Right cardiac atrium (tissue), 5 donors: ENCODE data around the gene AGPS. TPM values are rescaled to one million over a fixed set of nuclear protein-coding genes. Genes with fewer than 3 reads are reported as not detected.

ENCODE experiments used
- ATAC-seq, 2 donors: fragments of 200-7000 bp; cut with Tn5 transposase; one replicate each; pipeline versions ENCODE4 v1.8.0 to v1.9.1; 2020; ENCODE audit warnings: moderate library complexity in 2 of 2, mild to moderate bottlenecking in 1 of 2
- DNase-seq, 3 donors: peaks; one replicate each; pipeline ENCODE4 v3.0.0-alpha.2; 2020
- H3K27ac ChIP-seq: one replicate; pipeline ENCODE4 v1.5.1; 2013; ENCODE audit warnings: mild to moderate bottlenecking, low read length, control low read depth, moderate library complexity
- H3K27me3 ChIP-seq: one replicate; pipeline ENCODE4 v1.6.1; 2013; ENCODE audit not compliant: control insufficient read depth, insufficient read depth
- H3K4me1 ChIP-seq: one replicate; pipeline ENCODE4 v1.6.1; 2013; ENCODE audit warnings: low read length; ENCODE audit not compliant: control insufficient read depth, insufficient read depth
- H3K4me3 ChIP-seq: one replicate; pipeline ENCODE4 v1.5.1; 2013; ENCODE audit warnings: low read length, control low read depth
- H3K9me3 ChIP-seq: one replicate; pipeline ENCODE4 v1.6.1; 2013; ENCODE audit warnings: low read length; ENCODE audit not compliant: control insufficient read depth
- WGBS: extraction: QIAGEN DNeasy Blood & Tissue Kit; methylation state at CpG from one replicate; pipeline ENCODE4 v1.1.7; 2013; 5-methylcytosine and 5-hydroxymethylcytosine counted together
- intact Hi-C, 4 donors: fragments of 100-400 bp; cut with DNase I; formaldehyde crosslinking; loops; one replicate each; pipeline versions ENCODE4 v1.11.0 to v1.14.0; 2022 to 2023
- polyA plus RNA-seq: library from polyadenylated mRNA; stranded (reverse); fragments of 200-250 nt; gene quantifications from one replicate; pipeline ENCODE4 v1.2.3, GENCODE V29; 2013
- total RNA-seq, 4 donors: library from RNA; stranded (reverse); fragmentation: NEBNext Ultra II Directional; extraction: Animal tissue kit (Norgen Biotek cat#: 25700); gene quantifications; one replicate each; pipeline ENCODE4 v1.2.1, GENCODE V29; 2021
- donor health status: healthy with polysubstance abuse.
- donor health status: DM: no; HTN: yes; CAD: no.
- donor health status: DM: no; HTN: no; CAD: no.
- donor health status: DM: no; HTN: yes; CAD: no; lungs with severe emphysema.
- donor health status: DM: yes; HTN: yes; CAD: no.

The AGPS gene
- total and polyA plus RNA-seq, 5 donors = 4.7 to 26.0 (median 23.9) TPM

- ATAC-seq (no peak), DNase-seq (peak; percentile 35 to 79 (median 78))
- Histone ChIP-seq H3K4me3 (peak overlapping the region; percentile 81), H3K27me3 (no peaks in the 10 kb centered on the region), H3K27ac (peak overlapping the region; percentile 10), H3K9me3 (no peaks in the 10 kb centered on the region), H3K4me1 (peaks cover 3% of the 10 kb centered on the region)
- intact Hi-C loops = no loop called here
- WGBS = 57% methylated on average over 13 of the region's 13 CpGs
Observed at GRCh38 chr2:177551989-177552421, 159.4 kb downstream of the AGPS start.

DNA sequence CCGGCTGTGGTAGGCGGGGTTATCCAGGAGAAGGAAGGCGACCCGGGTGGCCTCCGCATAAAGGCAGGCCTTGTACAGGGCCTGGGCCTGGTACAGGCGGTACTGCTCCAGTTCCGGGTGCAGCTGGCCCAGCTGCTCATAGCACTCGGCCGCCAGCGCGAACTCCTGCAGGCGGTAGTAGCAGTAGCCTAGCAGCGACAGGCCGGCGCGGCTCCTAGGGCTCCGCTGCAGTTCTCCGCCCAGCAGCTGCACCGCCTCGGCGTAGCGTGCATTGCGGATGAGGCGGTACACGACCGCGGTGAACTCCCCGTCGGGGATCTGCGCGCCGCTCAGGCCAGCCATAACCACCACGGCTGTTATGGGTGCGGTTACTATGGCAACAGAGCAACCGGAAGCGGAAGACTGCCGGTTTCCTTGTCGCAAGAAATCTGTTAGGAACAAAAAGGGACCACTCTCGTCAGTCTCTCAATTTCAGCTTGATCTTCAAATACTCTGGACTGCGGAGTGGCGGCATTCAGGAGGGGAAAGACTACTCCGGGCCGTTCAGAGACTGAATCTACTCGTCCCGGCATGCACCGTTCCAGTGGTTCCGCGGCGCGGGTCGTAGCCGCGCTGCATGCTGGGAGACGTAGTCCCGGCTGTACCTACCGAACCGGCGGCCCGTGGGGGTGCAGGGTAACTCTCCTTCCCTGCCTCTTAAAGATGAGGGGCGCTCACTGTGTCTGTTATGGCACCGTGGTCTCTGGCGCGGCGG, 160.0 kb downstream of the AGPS start:
- peak; percentile 99 for ATAC-seq
- Histone ChIP-seq H3K27ac (peak overlapping the region; percentile 92), H3K9me3 (no peaks in the 10 kb centered on the region), H3K27me3 (no peaks in the 10 kb centered on the region), H3K4me3 (peak overlapping the region; percentile 81), H3K4me1 (peaks cover 3% of the 10 kb centered on the region)
- DNase-seq = peak; percentile 88 to 95 (median 94)
- under 1% methylated on average over 64 of the region's 64 CpGs for WGBS
- intact Hi-C loops = no loop called here

DNA sequence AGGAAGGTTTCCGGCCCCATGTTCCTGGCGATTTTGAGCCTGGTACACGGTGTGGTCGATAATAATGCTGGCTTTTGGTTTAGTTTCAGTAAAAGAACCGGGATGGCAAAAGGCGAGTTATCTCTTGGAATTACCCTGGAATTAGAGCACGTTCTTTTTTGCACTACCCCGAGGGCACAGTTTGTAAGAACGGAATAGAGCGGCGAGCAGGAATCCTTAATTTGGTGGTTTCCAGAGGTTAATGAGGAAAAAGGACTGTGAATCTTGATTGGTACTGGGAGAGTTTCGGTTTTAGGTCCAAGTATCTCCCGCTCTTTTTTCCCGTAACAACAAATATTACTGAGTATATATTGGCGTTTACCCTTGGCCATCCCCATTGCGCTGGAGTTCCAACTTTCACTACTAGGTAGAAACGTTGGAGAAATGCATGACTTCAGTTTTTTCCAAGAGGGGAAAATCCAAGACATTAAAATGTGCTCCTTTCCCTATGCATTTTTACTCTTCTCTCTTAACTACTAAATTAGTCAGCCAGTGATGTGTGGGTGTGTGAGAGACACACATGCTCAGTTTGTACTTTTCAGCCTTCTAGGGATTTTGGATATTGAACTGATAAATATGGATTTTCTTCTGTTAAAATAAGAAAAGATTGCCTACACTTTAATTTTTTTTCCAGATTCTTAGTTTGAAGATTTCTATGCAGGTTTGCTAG, 160.8 kb downstream of the AGPS start:
- 4% methylated on average over 17 of the region's 17 CpGs for WGBS
- Histone ChIP-seq H3K4me1 (peaks cover 3% of the 10 kb centered on the region), H3K27ac (peak overlapping the region; percentile 92), H3K27me3 (no peaks in the 10 kb centered on the region), H3K4me3 (peak overlapping the region; percentile 81), H3K9me3 (no peaks in the 10 kb centered on the region)
- no peak for DNase-seq
- ATAC-seq = peak; percentile 11 to 22
- intact Hi-C loops = no loop called here

DNA sequence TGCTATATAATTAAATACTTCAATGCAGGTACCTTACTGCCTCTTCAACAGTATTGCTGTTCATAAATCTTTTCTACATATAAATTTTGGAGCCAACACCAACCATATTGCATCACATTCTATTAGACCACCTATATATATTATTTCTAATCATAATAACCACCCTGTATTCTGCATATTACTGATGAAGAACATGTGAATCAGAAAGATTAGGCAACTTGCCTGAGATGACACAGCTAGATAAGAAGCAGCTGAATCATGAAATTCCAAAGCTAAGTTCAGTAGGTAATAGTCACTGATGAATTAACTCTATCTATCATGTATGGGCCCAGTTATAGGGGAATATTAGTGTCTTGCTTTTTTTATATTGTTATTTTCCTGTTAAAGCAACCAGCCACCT, 161.8 kb downstream of the AGPS start:
- Histone ChIP-seq H3K9me3 (no peaks in the 10 kb centered on the region), H3K27me3 (no peaks in the 10 kb centered on the region), H3K4me3 (no peak overlapping the region), H3K4me1 (peaks cover 3% of the 10 kb centered on the region), H3K27ac (no peak overlapping the region)
- ATAC-seq (no peak), DNase-seq (no peak)
- intact Hi-C loops = no loop called here

GRCh38 chr2:177556153-177556552, 163.6 kb downstream of the AGPS start:
- no peaks in the 10 kb centered on the region for H3K9me3 ChIP-seq
- DNase-seq (no peak), ATAC-seq (no peak)
- peaks cover 3% of the 10 kb centered on the region for H3K4me1 ChIP-seq
- WGBS = 74% methylated on average over 2 of the region's 2 CpGs
- H3K27ac ChIP-seq = no peak overlapping the region
- no peak overlapping the region for H3K4me3 ChIP-seq
- intact Hi-C loops = no loop called here
- H3K27me3 ChIP-seq = no peaks in the 10 kb centered on the region

DNA sequence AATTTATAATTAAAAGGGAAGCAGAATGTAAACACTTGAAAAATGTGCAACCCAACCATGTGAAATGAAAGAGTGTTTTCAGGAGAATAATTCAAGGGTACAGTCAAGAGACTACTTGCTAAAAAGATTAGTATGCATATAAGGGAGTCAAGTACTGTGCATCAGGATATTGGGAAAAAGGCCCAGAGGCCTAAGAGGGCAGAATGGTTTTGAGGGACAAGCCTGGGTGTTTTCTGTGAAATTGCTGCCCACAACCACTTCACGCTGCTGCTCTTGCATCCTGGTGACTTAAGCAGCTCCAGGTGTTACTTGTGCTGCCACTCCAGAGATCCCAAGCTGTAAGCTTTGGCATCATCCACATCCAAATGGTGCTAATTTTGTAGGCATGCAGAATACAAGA, 165.2 kb downstream of the AGPS start:
- no peaks in the 10 kb centered on the region for H3K4me1 ChIP-seq
- no peaks in the 10 kb centered on the region for H3K27me3 ChIP-seq
- H3K4me3 ChIP-seq = no peak overlapping the region
- intact Hi-C loops = no loop called here
- no peaks in the 10 kb centered on the region for H3K9me3 ChIP-seq
- 98% methylated on average over 1 of the region's 1 CpG for WGBS
- no peak overlapping the region for H3K27ac ChIP-seq
- no peak for ATAC-seq
- DNase-seq = no peak

GRCh38 chr2:177559638-177560037, 167.1 kb downstream of the AGPS start:
- Histone ChIP-seq H3K27ac (no peak overlapping the region), H3K4me3 (no peak overlapping the region), H3K4me1 (no peaks in the 10 kb centered on the region), H3K9me3 (no peaks in the 10 kb centered on the region), H3K27me3 (no peaks in the 10 kb centered on the region)
- DNase-seq (no peak), ATAC-seq (no peak)
- 99% methylated on average over 2 of the region's 2 CpGs for WGBS
- intact Hi-C loops = no loop called here

- H3K4me1 ChIP-seq = no peaks in the 10 kb centered on the region
- intact Hi-C loops = no loop called here
- H3K4me3 ChIP-seq = no peak overlapping the region
- H3K9me3 ChIP-seq = no peaks in the 10 kb centered on the region
- DNase-seq (no peak), ATAC-seq (no peak)
- WGBS = 56% methylated on average over 1 of the region's 1 CpG
- no peaks in the 10 kb centered on the region for H3K27me3 ChIP-seq
- H3K27ac ChIP-seq = no peak overlapping the region
Observed at GRCh38 chr2:177568390-177568789, 175.8 kb downstream of the AGPS start.

- no peak overlapping the region for H3K27ac ChIP-seq
- H3K4me3 ChIP-seq = no peak overlapping the region
- H3K27me3 ChIP-seq = no peaks in the 10 kb centered on the region
- DNase-seq (no peak), ATAC-seq (no peak)
- H3K9me3 ChIP-seq = no peaks in the 10 kb centered on the region
- intact Hi-C loops = no loop called here
- 95% methylated on average over 5 of the region's 5 CpGs for WGBS
- H3K4me1 ChIP-seq = no peaks in the 10 kb centered on the region
Observed at GRCh38 chr2:177568893-177569292, 176.3 kb downstream of the AGPS start.

DNA sequence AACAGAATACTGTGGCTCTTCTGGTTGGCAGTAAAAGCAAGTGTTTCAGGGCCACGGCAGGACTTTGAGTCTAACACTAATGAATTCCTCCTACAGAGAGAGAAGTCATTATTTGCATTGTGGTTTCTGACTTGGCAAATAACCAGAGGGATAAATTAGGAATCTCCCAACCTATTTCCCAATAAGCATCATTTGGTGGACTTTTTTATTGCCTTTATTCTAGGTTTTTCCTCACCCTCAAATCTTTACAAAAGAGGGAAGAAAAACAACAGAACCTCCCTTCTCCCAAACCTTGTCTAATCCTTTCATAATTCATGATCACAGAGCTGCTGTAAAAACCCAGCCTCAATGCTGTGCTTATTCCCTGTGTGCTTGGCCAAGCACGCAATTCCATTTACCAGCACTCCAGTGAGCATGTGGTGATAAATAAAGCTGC, 179.7 kb downstream of the AGPS start:
- DNase-seq (no peak), ATAC-seq (no peak)
- no peaks in the 10 kb centered on the region for H3K4me1 ChIP-seq
- no peak overlapping the region for H3K27ac ChIP-seq
- no peaks in the 10 kb centered on the region for H3K9me3 ChIP-seq
- WGBS = 84% methylated on average over 2 of the region's 2 CpGs
- H3K27me3 ChIP-seq = no peaks in the 10 kb centered on the region
- no peak overlapping the region for H3K4me3 ChIP-seq
- intact Hi-C loops = no loop called here

DNA sequence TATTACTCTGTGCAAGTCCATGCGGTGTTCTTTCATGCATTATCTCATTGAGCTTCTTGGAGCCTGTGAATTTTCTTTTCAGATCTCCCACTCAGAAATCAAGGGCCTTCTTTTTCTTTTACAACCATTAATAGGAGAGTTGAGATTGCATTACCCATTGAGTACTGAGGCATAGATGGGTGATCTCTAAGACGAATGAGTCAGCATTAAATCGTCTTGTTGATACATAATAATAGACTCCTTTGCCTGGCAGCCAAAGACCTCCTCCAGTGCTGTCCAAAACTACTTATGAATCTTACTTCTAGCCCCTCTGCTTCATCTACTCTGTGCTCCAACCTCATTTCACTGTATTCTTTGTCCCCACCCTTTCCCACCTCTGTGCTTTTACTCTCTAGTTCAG, 180.5 kb downstream of the AGPS start:
- intact Hi-C loops = no loop called here
- H3K27ac ChIP-seq = no peak overlapping the region
- H3K9me3 ChIP-seq = no peaks in the 10 kb centered on the region
- ATAC-seq = no peak
- WGBS = 65% methylated on average over 3 of the region's 3 CpGs
- no peak for DNase-seq
- H3K4me1 ChIP-seq = no peaks in the 10 kb centered on the region
- no peaks in the 10 kb centered on the region for H3K27me3 ChIP-seq
- no peak overlapping the region for H3K4me3 ChIP-seq
